Measurements from ENCODE around the gene PTN. TPM values are rescaled to one million over a fixed set of nuclear protein-coding genes. Genes with fewer than 3 reads are reported as not detected.
A peak's percentile ranks its signal among the peaks of the same experiment; 100 is the strongest.

The PTN gene
- total RNA-seq, 1 donor from 2014 or later, result 271 TPM

DNA sequence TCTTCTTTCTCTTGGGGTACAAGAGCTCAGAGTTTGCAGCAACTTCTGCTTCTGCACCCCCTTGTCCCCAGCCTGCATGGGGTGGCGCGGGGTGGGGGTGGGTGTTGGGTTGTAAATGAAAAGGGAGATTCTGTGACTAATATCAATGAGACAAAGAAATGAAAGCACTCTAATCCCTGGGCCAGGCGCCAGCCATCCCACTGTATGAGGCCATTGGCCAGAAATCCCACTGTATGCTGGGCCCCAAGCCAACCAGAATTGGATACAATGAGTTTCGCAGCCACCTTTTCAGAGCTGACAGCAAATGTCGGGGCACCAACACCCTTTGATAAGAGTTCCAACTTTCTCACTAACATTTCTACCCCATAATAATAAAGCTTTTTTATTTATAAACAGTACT is 10.9 kb upstream of the PTN start:
- Mint-ChIP-seq H3K36me3 (no peaks in the 10 kb centered on the region), H3K4me1 (ENCODE audit: unreplicated experiment) (no peaks in the 10 kb centered on the region), H3K4me3 (no peak overlapping the region), H3K27me3 (no peaks in the 10 kb centered on the region), H3K9me3 (peaks cover 4% of the 10 kb centered on the region), H3K27ac (no peak overlapping the region)
- TF ChIP-seq, protein P1, sequence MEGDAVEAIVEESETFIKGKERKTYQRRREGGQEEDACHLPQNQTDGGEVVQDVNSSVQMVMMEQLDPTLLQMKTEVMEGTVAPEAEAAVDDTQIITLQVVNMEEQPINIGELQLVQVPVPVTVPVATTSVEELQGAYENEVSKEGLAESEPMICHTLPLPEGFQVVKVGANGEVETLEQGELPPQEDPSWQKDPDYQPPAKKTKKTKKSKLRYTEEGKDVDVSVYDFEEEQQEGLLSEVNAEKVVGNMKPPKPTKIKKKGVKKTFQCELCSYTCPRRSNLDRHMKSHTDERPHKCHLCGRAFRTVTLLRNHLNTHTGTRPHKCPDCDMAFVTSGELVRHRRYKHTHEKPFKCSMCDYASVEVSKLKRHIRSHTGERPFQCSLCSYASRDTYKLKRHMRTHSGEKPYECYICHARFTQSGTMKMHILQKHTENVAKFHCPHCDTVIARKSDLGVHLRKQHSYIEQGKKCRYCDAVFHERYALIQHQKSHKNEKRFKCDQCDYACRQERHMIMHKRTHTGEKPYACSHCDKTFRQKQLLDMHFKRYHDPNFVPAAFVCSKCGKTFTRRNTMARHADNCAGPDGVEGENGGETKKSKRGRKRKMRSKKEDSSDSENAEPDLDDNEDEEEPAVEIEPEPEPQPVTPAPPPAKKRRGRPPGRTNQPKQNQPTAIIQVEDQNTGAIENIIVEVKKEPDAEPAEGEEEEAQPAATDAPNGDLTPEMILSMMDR (conservative IDR thresholded peaks at IDR 0.05), result no peak
- no peak for DNase-seq (ENCODE audit: extremely low spot score, unreplicated experiment)

DNA sequence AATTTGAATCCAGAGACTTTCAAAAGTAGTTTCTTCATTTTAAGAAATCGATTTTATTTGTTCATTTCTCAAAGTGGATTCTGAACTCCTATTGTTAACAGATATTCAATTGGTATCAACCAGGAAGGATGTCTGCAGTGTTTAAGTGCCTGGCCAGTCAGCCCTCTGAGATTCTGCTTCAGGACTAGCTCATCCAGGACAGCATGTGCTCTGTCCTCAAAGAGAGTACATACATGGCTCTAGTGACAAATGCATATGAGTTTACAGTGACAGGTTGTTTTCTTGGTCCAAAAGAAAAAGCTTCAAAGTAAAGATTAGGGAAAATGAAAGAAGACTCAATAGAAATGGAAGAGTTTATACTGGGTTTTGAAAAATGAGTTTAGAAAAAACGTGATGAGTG is 8.4 kb upstream of the PTN start:
- H3K4me1 Mint-ChIP-seq (ENCODE audit: unreplicated experiment), result no peaks in the 10 kb centered on the region
- H3K9me3 Mint-ChIP-seq, result no peaks in the 10 kb centered on the region
- H3K27me3 Mint-ChIP-seq, result peaks cover 1% of the 10 kb centered on the region
- TF ChIP-seq, protein P1 (conservative IDR thresholded peaks at IDR 0.05), result no peak
- no peak overlapping the region for H3K27ac Mint-ChIP-seq
- no peak overlapping the region for H3K4me3 Mint-ChIP-seq
- DNase-seq (ENCODE audit: extremely low spot score, unreplicated experiment), result no peak
- no peaks in the 10 kb centered on the region for H3K36me3 Mint-ChIP-seq

DNA sequence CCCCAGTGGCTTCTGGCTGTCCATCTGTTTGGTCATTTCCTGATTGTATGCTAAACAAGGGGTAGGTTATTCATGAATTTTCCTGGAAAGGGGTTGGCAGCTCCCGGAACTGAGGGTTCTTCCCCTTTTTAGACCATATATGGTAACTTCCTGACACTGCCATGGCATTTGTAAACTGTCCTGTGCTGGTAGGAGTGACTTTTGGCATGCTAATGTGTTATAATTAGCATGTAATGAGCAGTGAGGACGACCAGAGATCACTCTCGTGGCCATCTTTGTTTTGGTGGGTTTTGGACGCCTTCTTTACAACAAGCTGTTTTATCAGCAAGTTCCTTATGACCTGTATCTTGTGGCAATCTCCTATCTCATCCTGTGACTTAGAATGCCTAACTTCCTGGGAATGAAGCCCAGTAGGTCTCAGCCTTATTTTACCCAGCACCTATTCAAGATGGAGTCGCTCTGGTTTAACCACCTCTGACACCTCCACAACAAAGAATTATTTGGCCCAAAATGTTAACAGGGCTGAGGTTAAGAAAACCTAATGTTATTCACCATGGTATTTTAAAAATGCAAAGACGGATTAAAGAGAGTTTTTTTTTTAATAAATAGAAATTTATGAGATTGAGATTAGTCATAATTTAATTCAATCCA is 2.4 kb upstream of the PTN start:
- Mint-ChIP-seq H3K27ac (no peak overlapping the region), H3K4me1 (ENCODE audit: unreplicated experiment) (peaks cover 22% of the 10 kb centered on the region), H3K36me3 (no peaks in the 10 kb centered on the region), H3K4me3 (no peak overlapping the region), H3K9me3 (no peaks in the 10 kb centered on the region), H3K27me3 (peaks cover 30% of the 10 kb centered on the region)
- DNase-seq (ENCODE audit: extremely low spot score, unreplicated experiment), result no peak
- TF ChIP-seq, protein P1 (conservative IDR thresholded peaks at IDR 0.05), result no peak

DNA sequence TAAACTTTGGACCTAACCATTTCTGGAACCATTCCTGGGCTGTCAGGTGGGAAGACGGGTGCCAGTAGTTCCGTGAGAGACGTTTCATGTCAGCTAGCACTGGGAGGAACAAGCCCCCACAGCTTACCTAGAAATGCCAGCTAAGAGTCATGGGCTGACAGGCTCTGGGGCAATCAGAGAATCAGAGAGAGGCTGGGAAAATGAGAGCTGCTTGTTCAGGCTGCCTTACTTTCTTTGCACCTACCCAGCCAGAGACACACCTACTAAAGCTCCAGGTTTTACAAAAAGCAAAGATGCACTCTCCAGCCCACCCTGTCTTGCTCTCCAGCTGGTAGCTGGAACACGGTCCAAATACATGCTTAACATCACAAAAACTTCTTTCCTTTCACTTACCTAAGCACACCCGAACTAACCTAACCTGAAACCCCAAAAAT is 688 bp downstream of the PTN start:
- peak overlapping the region; percentile 97 for H3K4me3 Mint-ChIP-seq
- H3K27ac Mint-ChIP-seq, result peak overlapping the region; percentile 78
- H3K4me1 Mint-ChIP-seq (ENCODE audit: unreplicated experiment), result peaks cover 32% of the 10 kb centered on the region
- peaks cover 30% of the 10 kb centered on the region for H3K27me3 Mint-ChIP-seq
- peaks cover 6% of the 10 kb centered on the region for H3K9me3 Mint-ChIP-seq
- H3K36me3 Mint-ChIP-seq, result peaks cover 18% of the 10 kb centered on the region
- TF ChIP-seq, protein P1 (conservative IDR thresholded peaks at IDR 0.05), result no peak
- DNase-seq (ENCODE audit: extremely low spot score, unreplicated experiment), result no peak

DNA sequence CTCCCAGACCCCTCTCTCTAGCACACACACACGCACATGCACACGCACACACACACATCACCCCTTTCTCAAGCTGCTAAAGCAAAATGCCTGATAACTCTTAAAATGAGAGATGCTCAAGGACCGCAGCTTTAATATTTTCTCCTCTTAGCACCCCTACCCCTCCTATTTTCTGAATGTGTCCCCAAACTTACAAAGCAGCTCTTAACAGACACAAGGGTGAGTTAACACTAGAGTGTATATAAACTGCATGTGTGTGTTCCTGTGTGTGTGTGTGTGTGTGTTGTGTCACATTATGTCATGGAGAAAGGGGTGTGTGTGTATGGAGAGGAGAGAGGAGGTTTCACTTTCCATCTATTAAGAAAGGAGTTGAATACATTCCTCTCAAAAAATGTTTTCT is 1.3 kb downstream of the PTN start:
- peaks cover 37% of the 10 kb centered on the region for H3K4me1 Mint-ChIP-seq (ENCODE audit: unreplicated experiment)
- peak overlapping the region; percentile 97 for H3K4me3 Mint-ChIP-seq
- H3K27ac Mint-ChIP-seq, result peak overlapping the region; percentile 4
- peaks cover 24% of the 10 kb centered on the region for H3K36me3 Mint-ChIP-seq
- H3K9me3 Mint-ChIP-seq, result peaks cover 6% of the 10 kb centered on the region
- no peak for DNase-seq (ENCODE audit: extremely low spot score, unreplicated experiment)
- peaks cover 30% of the 10 kb centered on the region for H3K27me3 Mint-ChIP-seq
- TF ChIP-seq, protein P1 (conservative IDR thresholded peaks at IDR 0.05), result no peak
